HepG2 (cell line): ENCODE results near the gene CERS6. TPM values are rescaled to one million over a fixed set of nuclear protein-coding genes. Genes with fewer than 3 reads are reported as not detected.

Source experiments
- ATAC-seq: fragments of 200-7000 bp; cut with Tn5 transposase; 3 replicates; pipeline ENCODE4 v1.9.1; 2020; ENCODE audit warnings: mild to moderate bottlenecking, moderate library complexity
- BruUV-seq: library from RNA; stranded (reverse); fragments of 400-500 nt; replicated peaks from 2 replicates; lab custom pipeline; 2021; lab: Mats Ljungman, UMichigan
- CTCF ChIA-PET: fragments of 300-600 bp; formaldehyde crosslinking; extraction: SDS; loops from one replicate; lab custom pipeline; 2021; ENCODE audit warnings: low total read pairs, inconsistent platforms, low intra/inter-chr PET ratio; lab: Yijun Ruan, JAX
- POLR2A ChIA-PET: fragments of 350-600 bp; sonication (Branson Sonifier 250); formaldehyde crosslinking; loops from one replicate; lab custom pipeline; 2020; ENCODE audit warnings: antibody characterized with exemption, inconsistent platforms; lab: Yijun Ruan, JAX
- DNase-seq: peaks from one replicate; pipeline ENCODE4 v3.0.0-alpha.2; 2015; ENCODE audit warnings: low spot score
- FAIRE-seq: peaks from 3 replicates; lab custom pipeline; 2011; peaks lifted over from hg19 to GRCh38; lab: Jason Lieb, UNC
- H2AFZ ChIP-seq: one replicate; pipeline ENCODE4 v1.6.1; 2011; ENCODE audit warnings: low read length, inconsistent platforms
- H3K27ac ChIP-seq: fragments of 300-600 bp; 3 replicates; pipeline ENCODE4 v1.8.0; 2011; ENCODE audit warnings: mixed run types, mild to moderate bottlenecking, mixed read lengths, low read length, inconsistent platforms; ENCODE audit not compliant: insufficient read depth; ENCODE audit errors: extremely low read length
- H3K27me3 ChIP-seq, 2 experiments: fragments of 200-600 bp in 1 of 2; 2 replicates in 1 of 2; 3 replicates in 1 of 2; pipeline versions ENCODE4 v1.6.0 to v1.8.0; 2011; ENCODE audit warnings: low read length in 2 of 2, mild to moderate bottlenecking in 2 of 2, moderate library complexity in 2 of 2, inconsistent platforms in 1 of 2; ENCODE audit not compliant: insufficient read depth in 2 of 2, control insufficient read depth in 1 of 2
- H3K36me3 ChIP-seq, 2 experiments: fragments of 200-600 bp in 1 of 2; replicated peaks in 1 of 2; 2 replicates in 1 of 2; 3 replicates in 1 of 2; pipeline versions ENCODE4 v1.5.1 to v1.8.0; 2011; ENCODE audit warnings: low read length in 2 of 2, inconsistent platforms in 1 of 2; ENCODE audit not compliant: insufficient read depth in 2 of 2, control insufficient read depth in 1 of 2
- H3K4me1 ChIP-seq: 2 replicates; pipeline ENCODE4 v1.5.1; 2012; ENCODE audit warnings: low read length, inconsistent platforms; ENCODE audit not compliant: insufficient read depth
- H3K4me2 ChIP-seq: 2 replicates; pipeline ENCODE4 v1.6.0; 2011; ENCODE audit warnings: low read depth, low read length, inconsistent platforms
- H3K4me3 ChIP-seq, 3 experiments: fragments of 200-600 bp in 1 of 3; sonication (generic), shearing (Covaris generic) in 1 of 3; replicated peaks in 1 of 3; 2 replicates each; pipeline ENCODE4 v1.5.1; 2011 to 2016; ENCODE audit warnings: low read length in 3 of 3, inconsistent platforms in 2 of 3, low read depth in 2 of 3, mild to moderate bottlenecking in 2 of 3, control low read depth in 1 of 3, mixed read lengths in 1 of 3; ENCODE audit not compliant: insufficient read depth in 1 of 3
- H3K79me2 ChIP-seq: one replicate; pipeline ENCODE4 v1.6.1; 2011; ENCODE audit warnings: low read length, inconsistent platforms; ENCODE audit not compliant: insufficient read depth
- H3K9ac ChIP-seq: 2 replicates; pipeline ENCODE4 v1.6.0; 2011; ENCODE audit warnings: mild to moderate bottlenecking, low read depth, low read length, inconsistent platforms; ENCODE audit not compliant: insufficient read depth
- H3K9me3 ChIP-seq: 2 replicates; pipeline ENCODE4 v1.5.1; 2012; ENCODE audit warnings: mild to moderate bottlenecking, low read length
- H4K20me1 ChIP-seq: 2 replicates; pipeline ENCODE4 v1.6.0; 2011; ENCODE audit warnings: inconsistent platforms, mild to moderate bottlenecking, low read length, moderate library complexity; ENCODE audit not compliant: insufficient read depth
- BCL6 ChIP-seq: IDR thresholded peaks from 2 replicates; pipeline ENCODE4 v1.6.1; 2016; ENCODE audit warnings: missing genetic modification reagents, missing compliant biosample characterization
- MAFF ChIP-seq: IDR thresholded peaks from 2 replicates; pipeline ENCODE4 v1.6.1; 2011; ENCODE audit warnings: low read depth, low read length, improper control_type of control experiment
- MAFK ChIP-seq, 2 experiments: IDR thresholded peaks in 1 of 2; conservative IDR thresholded peaks in 1 of 2; 2 replicates each; pipeline ENCODE4 v1.6.1; 2011; ENCODE audit warnings: improper control_type of control experiment in 2 of 2, low read length in 2 of 2
- STAG1 ChIP-seq: sonication (generic); formaldehyde crosslinking; IDR thresholded peaks from 2 replicates; pipeline ENCODE4 v1.4.0; 2020; ENCODE audit warnings: missing genetic modification reagents
- TAF1 ChIP-seq: sonication (generic); formaldehyde crosslinking; IDR thresholded peaks from 2 replicates; pipeline ENCODE4 v1.4.0; 2020; ENCODE audit warnings: missing genetic modification reagents
- ZNF207 ChIP-seq: fragments of 450-650 bp; IDR thresholded peaks from 2 replicates; pipeline ENCODE4 v1.6.1; 2016; ENCODE audit warnings: antibody characterized with exemption, borderline replicate concordance
- ZNF280B ChIP-seq: sonication (generic); formaldehyde crosslinking; IDR thresholded peaks from 2 replicates; pipeline ENCODE4 v1.5.0; 2020; ENCODE audit warnings: missing genetic modification reagents, mild to moderate bottlenecking, borderline replicate concordance
- WGBS: methylation state at CpG from one replicate; pipeline ENCODE4 v1.1.6; 2017; ENCODE audit warnings: low lambda C conversion rate; 5-methylcytosine and 5-hydroxymethylcytosine counted together
- in situ Hi-C: cut with HindIII; loops from 2 replicates; pipeline ENCODE4 v1.10.0; 2017; ENCODE audit warnings: low pct_unique_long_range_greater_than_20kb; ENCODE audit not compliant: extremely low pct_ligation_motif_present
- intact Hi-C: fragments of 100-400 bp; cut with micrococcal nuclease; formaldehyde crosslinking; loops from one replicate; pipeline ENCODE4 v1.10.0; 2022; ENCODE audit not compliant: unreplicated experiment
- polyA plus RNA-seq, 8 experiments: library from polyadenylated mRNA; depleted of rRNA in 3 of 8; stranded (reverse) in 7 of 8; unstranded in 1 of 8; fragments of >200 nt; fragmentation: Illumina TruSeq in 4 of 8; extraction: Trizol in 4 of 8; gene quantifications; 2 replicates each; pipeline versions ENCODE4 v1.2.1 to v1.2.3, GENCODE V29; 2011 to 2016; ENCODE audit warnings: low read depth in 4 of 8, missing spikeins in 1 of 8, mixed read lengths in 1 of 8; ENCODE audit not compliant: insufficient read depth in 1 of 8
- total RNA-seq, 5 experiments: library from RNA; depleted of rRNA; stranded (reverse); fragments of >200 nt; fragmentation: Illumina TruSeq; extraction: Trizol; gene quantifications; 2 replicates each; pipeline ENCODE4 v1.2.3, GENCODE V29; 2016; ENCODE audit warnings: low read depth in 1 of 5
- TF ChIP-seq, protein P1 (sequence below): sonication (generic); formaldehyde crosslinking; IDR thresholded peaks from 2 replicates; pipeline ENCODE4 v1.4.0; 2020; ENCODE audit warnings: missing genetic modification reagents

Gene CERS6
- total and polyA plus RNA-seq, 2 of the 13 experiments (the other 11 are each of a cell fraction or from before 2014, with no cell fraction given): 10.1 to 20.3 TPM

GRCh38 chr2:168555283-168555682 lies 99.2 kb downstream of the CERS6 start (continued):
- TF ChIP-seq, protein P1, sequence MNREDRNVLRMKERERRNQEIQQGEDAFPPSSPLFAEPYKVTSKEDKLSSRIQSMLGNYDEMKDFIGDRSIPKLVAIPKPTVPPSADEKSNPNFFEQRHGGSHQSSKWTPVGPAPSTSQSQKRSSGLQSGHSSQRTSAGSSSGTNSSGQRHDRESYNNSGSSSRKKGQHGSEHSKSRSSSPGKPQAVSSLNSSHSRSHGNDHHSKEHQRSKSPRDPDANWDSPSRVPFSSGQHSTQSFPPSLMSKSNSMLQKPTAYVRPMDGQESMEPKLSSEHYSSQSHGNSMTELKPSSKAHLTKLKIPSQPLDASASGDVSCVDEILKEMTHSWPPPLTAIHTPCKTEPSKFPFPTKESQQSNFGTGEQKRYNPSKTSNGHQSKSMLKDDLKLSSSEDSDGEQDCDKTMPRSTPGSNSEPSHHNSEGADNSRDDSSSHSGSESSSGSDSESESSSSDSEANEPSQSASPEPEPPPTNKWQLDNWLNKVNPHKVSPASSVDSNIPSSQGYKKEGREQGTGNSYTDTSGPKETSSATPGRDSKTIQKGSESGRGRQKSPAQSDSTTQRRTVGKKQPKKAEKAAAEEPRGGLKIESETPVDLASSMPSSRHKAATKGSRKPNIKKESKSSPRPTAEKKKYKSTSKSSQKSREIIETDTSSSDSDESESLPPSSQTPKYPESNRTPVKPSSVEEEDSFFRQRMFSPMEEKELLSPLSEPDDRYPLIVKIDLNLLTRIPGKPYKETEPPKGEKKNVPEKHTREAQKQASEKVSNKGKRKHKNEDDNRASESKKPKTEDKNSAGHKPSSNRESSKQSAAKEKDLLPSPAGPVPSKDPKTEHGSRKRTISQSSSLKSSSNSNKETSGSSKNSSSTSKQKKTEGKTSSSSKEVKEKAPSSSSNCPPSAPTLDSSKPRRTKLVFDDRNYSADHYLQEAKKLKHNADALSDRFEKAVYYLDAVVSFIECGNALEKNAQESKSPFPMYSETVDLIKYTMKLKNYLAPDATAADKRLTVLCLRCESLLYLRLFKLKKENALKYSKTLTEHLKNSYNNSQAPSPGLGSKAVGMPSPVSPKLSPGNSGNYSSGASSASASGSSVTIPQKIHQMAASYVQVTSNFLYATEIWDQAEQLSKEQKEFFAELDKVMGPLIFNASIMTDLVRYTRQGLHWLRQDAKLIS (CRISPR knock-in tag): no peak
- TF ChIP-seq BCL6 (CRISPR knock-in tag): no peak
- TF ChIP-seq ZNF207: no peak
- TF ChIP-seq ZNF280B: no peak
- TF ChIP-seq, all 625 proteins: peak for 0

GRCh38 chr2:168559187-168559586 lies 103.1 kb downstream of the CERS6 start:
- no peaks in the 10 kb centered on the region for H3K79me2 ChIP-seq
- no peak for FAIRE-seq
- in situ Hi-C loops (no loop called here), intact Hi-C loops (no loop called here)
- ATAC-seq: no peak
- no peak overlapping the region for H2AFZ ChIP-seq
- no peaks in the 10 kb centered on the region for H4K20me1 ChIP-seq
- H3K9ac ChIP-seq: no peak overlapping the region
- DNase-seq: no peak
- WGBS: 93% methylated on average over 2 of the region's 2 CpGs
- H3K4me2 ChIP-seq: no peak overlapping the region
- CTCF ChIA-PET: no interaction called here
- H3K27me3 ChIP-seq: no peaks in the 10 kb centered on the region
- BruUV-seq: no TSS peak
- POLR2A ChIA-PET: no interaction called here
- H3K27ac ChIP-seq: no peak overlapping the region
- H3K4me1 ChIP-seq: no peaks in the 10 kb centered on the region
- peaks cover 8 to 26% of the 10 kb centered on the region in 2 experiments; a peak in 4 of 5 replicates for H3K36me3 ChIP-seq
- no peaks in the 10 kb centered on the region for H3K9me3 ChIP-seq
- TF ChIP-seq STAG1 (CRISPR knock-in tag): no peak
- TF ChIP-seq MAFK (conservative IDR thresholded peaks at IDR 0.05 in 1 of 2, IDR thresholded peaks at IDR 0.05 in 1 of 2; ENCODE audit: low read length in 2 of 2): peak; percentile 23 to 59; a peak in 3 of 4 replicates
- TF ChIP-seq TAF1 (CRISPR knock-in tag): no peak
- peak; percentile 33; the same call in 1 of the 2 replicates for TF ChIP-seq MAFF
- no peak overlapping the region for H3K4me3 ChIP-seq
